NCI-H1417 (cell line): ENCODE data around the gene ARHGAP45.

Experiments
- DNase-seq, 3 experiments: peaks; one replicate each; lab custom pipeline; 2025; lab: John Stamatoyannopoulos, UW

The ARHGAP45 gene

DNA sequence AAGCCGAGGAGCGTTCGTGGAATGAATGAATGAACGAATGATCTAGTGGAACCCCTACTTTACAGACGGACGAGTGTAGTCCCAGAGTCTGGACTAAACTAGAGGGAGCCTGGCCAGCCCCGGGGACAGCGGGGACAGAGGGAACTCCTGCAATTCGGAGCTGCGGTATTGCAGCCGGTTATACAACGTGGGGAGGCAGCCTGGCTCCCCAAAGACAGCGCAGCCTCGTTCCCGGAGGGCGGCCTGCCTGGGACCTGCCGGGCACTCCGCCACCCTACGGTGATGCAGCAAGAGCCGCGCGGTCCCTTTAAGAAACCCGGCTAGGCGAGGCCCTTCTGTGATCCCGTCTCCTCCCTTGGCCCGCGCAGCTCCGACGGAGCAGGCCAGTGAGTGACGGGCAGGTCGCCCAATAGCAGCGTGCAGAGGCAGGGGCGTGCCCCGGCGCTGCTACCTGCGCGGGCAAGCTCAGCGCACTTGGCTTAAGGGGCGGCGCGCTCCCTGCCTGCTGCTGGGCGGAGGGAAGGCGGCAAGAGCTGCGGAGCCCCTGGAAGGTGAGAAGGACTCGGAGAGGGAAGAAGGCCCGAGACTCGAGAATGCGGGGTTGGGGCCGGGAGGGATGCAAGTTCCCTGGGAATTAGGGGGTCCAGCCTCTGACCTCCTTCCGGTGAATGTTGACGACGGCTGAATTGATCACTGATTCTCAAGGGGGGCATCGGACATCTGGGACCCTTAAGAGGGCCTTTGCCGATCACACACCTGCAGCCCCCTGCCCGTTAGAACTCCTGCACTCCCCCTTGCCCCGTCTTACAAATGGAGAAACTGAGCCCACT lies 27.1 kb upstream of the ARHGAP45 start, which contains the start of gene ABCA7:
Gene ABCA7 (plus strand): TSS at position 462 of the 830 bp plus-strand sequence. CDS start 1,255 bp downstream, outside the sequence.
- peak; percentile 99 to 100 (median 100) for DNase-seq

DNA sequence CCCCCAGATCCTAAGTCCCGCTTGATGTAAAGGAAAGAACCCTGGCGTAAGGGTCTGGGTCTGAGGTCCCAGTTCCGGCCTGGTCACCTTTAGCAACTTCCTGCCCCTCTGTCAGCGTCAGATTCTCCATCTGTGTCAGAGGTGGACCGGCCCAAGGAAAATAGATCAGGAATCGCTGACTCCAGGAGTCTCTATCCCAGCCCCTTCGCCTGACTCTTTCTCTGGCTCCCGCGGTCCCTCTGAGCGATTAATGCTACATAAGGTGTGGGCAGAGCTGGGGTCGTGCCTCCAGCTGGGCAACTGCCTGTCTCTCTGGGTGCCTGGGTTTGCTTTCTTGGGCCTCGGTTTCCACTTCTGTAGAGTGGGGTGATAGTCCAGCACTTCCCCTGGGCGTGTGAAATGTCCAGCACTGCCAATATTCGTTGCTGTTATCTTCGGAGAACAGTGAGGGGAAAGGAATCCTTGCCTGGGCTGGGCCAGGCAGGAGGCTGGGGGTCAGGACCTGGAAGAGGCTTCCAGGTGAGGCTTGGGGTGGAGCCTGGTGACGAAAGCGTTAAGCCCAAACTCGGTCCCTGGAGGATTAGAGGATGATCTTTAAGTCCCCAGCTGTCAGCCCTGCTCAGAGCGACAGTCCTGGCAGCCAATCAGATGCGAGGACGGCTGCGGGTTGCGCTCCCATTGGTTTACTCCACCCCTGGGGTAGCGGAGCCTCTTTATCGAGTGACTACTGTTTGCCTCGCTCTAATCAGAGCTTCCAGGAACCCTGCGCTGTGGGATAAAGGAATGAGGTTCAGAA lies 26.3 kb upstream of the ARHGAP45 start:
- DNase-seq: peak; percentile 86 to 96 (median 92)

DNA sequence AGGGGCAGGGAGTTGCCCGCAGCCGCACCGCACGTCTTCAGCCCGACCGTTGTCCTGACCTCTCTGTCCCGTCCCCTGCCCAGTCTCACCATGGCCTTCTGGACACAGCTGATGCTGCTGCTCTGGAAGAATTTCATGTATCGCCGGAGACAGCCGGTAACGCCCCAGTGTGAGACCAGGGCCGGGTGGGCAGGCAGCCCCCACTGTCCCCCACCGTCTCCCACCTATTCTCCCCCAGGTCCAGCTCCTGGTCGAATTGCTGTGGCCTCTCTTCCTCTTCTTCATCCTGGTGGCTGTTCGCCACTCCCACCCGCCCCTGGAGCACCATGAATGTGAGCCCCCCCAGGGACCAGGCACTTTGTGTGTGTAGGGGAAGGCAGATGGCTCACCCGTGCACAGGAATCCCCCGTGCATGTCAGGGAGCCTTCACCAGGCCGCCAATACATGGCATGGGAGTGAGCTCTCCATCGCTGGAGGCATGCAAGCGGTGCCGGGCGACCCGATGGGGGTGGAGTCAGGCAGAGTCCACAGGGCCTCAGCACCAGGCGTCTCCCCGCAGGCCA lies 25.6 kb upstream of the ARHGAP45 start:
- DNase-seq: no peak

DNA sequence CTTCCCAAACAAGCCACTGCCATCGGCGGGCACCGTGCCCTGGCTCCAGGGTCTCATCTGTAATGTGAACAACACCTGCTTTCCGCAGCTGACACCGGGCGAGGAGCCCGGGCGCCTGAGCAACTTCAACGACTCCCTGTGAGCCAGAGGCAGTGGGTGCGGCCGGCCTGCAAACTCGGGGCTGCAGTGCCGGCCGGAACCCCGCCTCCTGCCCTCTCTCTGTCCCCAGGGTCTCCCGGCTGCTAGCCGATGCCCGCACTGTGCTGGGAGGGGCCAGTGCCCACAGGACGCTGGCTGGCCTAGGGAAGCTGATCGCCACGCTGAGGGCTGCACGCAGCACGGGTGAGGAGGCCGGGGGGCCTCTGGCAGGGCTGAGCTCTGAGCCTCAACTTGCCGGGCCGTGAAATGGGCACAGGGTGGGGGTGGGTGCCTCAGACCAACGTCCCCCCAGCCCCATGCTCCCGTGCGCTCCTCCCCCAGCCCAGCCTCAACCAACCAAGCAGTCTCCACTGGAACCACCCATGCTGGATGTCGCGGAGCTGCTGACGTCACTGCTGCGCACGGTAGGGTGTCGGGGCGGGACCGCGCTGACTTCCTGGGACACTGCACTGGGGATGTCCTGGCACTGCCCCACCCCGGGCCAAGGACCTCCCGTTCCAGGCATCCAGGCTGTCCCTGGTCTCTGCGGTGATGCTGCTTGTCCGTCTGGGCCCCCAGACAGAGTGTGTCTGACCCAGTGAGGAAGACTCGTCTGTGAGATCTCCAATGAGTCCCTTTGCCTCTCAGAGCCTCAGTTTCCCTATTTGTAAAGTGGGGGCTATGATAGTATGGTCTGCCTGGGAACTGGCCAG lies 24.9 kb upstream of the ARHGAP45 start:
- no peak for DNase-seq

GRCh38 chr19:1042689-1043511 lies 24.1 kb upstream of the ARHGAP45 start:
- DNase-seq: no peak

- no peak for DNase-seq
Measured at GRCh38 chr19:1045247-1045603, 21.7 kb upstream of the ARHGAP45 start.

GRCh38 chr19:1046117-1046626 lies 20.8 kb upstream of the ARHGAP45 start:
- DNase-seq: no peak

DNA sequence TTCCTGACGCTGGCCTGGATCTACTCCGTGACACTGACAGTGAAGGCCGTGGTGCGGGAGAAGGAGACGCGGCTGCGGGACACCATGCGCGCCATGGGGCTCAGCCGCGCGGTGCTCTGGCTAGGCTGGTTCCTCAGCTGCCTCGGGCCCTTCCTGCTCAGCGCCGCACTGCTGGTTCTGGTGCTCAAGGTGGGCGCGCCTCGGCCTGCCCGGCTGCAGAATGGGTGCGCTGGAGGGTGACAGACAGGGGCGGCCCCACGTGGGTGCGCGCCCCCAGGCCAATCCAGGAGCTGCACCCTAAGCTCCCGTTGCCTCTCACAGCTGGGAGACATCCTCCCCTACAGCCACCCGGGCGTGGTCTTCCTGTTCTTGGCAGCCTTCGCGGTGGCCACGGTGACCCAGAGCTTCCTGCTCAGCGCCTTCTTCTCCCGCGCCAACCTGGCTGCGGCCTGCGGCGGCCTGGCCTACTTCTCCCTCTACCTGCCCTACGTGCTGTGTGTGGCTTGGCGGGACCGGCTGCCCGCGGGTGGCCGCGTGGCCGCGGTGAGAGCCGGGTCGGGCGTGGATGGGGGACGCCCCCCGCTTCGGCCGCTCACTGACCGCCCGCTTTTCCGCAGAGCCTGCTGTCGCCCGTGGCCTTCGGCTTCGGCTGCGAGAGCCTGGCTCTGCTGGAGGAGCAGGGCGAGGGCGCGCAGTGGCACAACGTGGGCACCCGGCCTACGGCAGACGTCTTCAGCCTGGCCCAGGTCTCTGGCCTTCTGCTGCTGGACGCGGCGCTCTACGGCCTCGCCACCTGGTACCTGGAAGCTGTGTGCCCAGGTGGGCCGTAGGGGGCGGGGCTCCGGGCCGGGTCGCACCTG lies 19.9 kb upstream of the ARHGAP45 start:
- DNase-seq: no peak

DNA sequence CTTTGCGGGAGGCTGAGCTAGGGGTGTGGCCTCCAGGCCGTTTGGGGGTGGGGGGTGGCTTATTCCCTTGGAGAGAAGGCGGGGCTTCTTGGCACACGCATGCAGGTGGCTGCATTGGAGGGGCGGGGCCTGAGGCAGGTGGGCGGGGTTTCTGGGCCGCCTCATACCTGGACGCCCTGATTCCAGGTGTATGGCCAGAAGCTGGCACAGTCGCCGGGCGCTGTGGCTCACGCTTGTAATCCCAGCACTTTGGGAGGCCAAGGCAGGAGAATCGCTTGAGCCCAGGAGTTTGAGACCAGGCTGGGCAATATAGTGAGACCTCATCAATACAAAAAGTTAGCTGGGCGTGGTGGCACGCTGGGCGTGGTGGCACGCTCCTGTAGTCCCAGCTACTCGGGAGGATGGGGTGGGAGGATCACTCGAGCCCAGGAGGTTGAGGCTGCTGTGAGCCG lies 19.2 kb upstream of the ARHGAP45 start:
- no peak for DNase-seq

- no peak for DNase-seq
Measured at GRCh38 chr19:1049106-1049505, 17.9 kb upstream of the ARHGAP45 start.

DNA sequence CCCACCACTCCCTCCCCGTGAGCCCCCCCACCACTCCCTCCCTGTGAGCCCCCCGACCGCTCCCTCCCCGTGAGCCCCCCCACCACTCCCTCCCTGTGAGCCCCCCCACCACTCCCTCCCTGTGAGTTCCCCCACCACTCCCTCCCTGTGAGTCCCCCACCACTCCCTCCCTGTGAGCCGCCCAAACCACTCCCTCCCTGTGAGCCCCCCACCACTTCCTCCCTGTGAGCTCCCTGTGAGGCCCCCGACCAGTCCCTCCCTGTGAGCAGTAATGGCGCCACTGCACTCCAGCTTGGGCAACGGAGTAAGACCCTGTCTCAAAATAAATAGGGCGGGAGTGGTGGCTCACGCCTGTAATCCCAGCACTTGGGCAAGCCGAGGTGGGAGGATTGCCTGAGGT lies 17.2 kb upstream of the ARHGAP45 start:
- no peak for DNase-seq

DNA sequence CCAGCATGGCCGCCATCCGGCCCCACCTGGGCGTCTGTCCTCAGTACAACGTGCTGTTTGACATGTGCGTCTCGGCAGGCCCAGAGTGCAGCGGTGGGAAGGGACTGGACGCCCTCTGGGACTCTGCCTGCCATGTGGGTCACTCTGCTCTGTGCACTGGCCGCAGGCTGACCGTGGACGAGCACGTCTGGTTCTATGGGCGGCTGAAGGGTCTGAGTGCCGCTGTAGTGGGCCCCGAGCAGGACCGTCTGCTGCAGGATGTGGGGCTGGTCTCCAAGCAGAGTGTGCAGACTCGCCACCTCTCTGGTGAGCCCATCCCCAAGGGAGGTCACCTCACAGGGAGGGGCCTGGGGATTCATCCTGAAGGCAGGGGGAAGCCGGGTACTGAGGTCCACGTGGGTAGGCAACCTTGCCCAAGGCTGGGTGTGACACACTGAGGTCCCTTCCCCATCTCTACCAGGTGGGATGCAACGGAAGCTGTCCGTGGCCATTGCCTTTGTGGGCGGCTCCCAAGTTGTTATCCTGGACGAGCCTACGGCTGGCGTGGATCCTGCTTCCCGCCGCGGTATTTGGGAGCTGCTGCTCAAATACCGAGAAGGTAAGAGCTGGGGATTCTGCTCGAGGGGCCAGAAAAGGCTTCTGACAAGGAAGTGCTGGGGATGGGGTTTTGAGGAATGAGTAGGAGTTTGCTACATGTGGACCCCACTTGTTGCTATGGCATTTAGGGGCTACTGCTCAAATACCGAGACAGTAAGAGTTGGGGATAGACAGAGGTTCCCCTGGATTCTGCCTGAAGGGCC lies 15.8 kb upstream of the ARHGAP45 start:
- DNase-seq: no peak

- no peak for DNase-seq
Measured at GRCh38 chr19:1051791-1052190, 15.2 kb upstream of the ARHGAP45 start.

GRCh38 chr19:1052349-1052975 lies 14.5 kb upstream of the ARHGAP45 start:
- DNase-seq: no peak

DNA sequence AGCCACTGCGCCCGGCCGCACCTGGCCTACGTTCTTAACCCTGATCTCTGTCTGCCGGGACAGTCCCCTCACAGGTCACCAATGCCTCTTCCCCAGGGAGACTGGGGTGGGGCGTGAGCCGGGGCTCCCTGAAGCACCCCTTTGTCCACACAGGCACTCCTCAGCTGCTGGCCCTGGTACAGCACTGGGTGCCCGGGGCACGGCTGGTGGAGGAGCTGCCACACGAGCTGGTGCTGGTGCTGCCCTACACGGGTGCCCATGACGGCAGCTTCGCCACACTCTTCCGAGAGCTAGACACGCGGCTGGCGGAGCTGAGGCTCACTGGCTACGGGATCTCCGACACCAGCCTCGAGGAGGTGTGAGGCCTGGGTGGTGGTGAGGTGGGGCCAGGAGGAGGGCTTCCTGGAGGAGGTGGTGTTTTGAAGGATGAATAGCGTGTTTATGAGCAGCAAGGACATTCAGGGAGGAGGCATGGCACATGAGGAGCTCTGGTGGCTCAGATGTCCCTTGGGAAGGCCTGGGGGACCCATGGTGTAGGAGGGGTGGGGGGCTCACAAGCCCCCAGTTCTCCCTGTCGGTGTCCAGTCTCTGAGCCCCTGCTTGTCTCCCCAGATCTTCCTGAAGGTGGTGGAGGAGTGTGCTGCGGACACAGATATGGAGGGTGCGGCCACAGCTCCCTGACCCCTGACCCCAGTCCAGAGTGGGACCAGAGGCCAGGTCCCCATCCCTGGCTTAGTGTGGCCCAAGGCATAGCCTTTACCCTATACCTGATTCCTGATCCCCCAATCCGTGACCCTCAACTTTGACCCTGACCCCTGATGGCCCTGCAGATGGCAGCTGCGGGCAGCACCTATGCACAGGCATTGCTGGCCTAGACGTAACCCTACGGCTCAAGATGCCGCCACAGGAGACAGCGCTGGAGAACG lies 13.5 kb upstream of the ARHGAP45 start:
- DNase-seq: no peak

GRCh38 chr19:1054102-1055027 lies 12.6 kb upstream of the ARHGAP45 start:
- DNase-seq: no peak
